Mesothelial cell of epicardium (in vitro differentiated cells): ENCODE measurements around the gene CABLES2. TPM values are rescaled to one million over a fixed set of nuclear protein-coding genes. Genes with fewer than 3 reads are reported as not detected.

Source experiments
- DNase-seq, 2 experiments: peaks; one replicate each; pipeline ENCODE4 v3.0.0; 2021; ENCODE audit warnings: low spot score in 2 of 2; ENCODE audit not compliant: unreplicated experiment in 2 of 2
- H3K27ac Mint-ChIP-seq: 2 replicates; pipeline ENCODE4 v1.8.0; 2021; ENCODE audit warnings: mixed read lengths
- H3K27me3 Mint-ChIP-seq: 2 replicates; pipeline ENCODE4 v1.8.0; 2021; ENCODE audit warnings: low read depth, mixed read lengths
- H3K36me3 Mint-ChIP-seq: 2 replicates; pipeline ENCODE4 v1.8.0; 2021; ENCODE audit warnings: mixed read lengths
- H3K4me1 Mint-ChIP-seq: 2 replicates; pipeline ENCODE4 v1.8.0; 2021; ENCODE audit warnings: mixed read lengths
- H3K4me3 Mint-ChIP-seq: 2 replicates; pipeline ENCODE4 v1.8.0; 2021; ENCODE audit warnings: mild to moderate bottlenecking, moderate library complexity, mixed read lengths
- H3K9me3 Mint-ChIP-seq: 2 replicates; pipeline ENCODE4 v1.8.0; 2021; ENCODE audit warnings: mixed read lengths
- total RNA-seq: library from RNA; stranded (reverse); gene quantifications from 3 replicates; pipeline ENCODE4 v1.2.1, GENCODE V29; 2021
- TF ChIP-seq, protein P1 (sequence below): fragments of 200-600 bp; sonication (generic); IDR thresholded peaks from one replicate; pipeline ENCODE4 v1.5.0; 2021; ENCODE audit warnings: antibody characterized with exemption; ENCODE audit not compliant: unreplicated experiment

CABLES2 gene
- total RNA-seq, 1 donor from 2014 or later = 23.7 TPM

DNA sequence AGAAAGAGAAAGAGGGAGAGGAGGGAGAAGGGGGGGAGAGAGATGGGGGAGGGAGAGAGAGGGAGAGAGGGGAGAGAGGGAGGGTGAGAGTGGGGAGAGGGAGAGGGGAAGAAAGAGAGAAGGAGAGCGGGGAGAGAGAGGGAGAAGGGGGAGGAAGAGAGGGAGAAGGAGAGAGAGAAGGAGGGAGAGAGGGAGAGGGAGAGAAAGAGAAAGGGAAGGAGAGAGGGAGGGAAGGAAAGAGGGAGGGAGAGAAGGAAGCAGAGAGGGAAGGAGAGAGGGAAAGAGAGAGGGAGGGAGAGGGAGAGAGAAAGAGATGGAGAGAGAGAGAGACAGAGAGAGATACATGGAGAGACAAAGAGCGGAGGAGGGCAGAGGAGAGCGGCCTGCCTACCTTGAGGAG, 44.9 kb upstream of the CABLES2 start:
- DNase-seq = no peak
- Mint-ChIP-seq H3K4me1 (peaks cover 29% of the 10 kb centered on the region), H3K9me3 (no peaks in the 10 kb centered on the region), H3K36me3 (no peaks in the 10 kb centered on the region), H3K4me3 (no peak overlapping the region), H3K27ac (no peak overlapping the region), H3K27me3 (peaks cover 2% of the 10 kb centered on the region)
- TF ChIP-seq, protein P1, sequence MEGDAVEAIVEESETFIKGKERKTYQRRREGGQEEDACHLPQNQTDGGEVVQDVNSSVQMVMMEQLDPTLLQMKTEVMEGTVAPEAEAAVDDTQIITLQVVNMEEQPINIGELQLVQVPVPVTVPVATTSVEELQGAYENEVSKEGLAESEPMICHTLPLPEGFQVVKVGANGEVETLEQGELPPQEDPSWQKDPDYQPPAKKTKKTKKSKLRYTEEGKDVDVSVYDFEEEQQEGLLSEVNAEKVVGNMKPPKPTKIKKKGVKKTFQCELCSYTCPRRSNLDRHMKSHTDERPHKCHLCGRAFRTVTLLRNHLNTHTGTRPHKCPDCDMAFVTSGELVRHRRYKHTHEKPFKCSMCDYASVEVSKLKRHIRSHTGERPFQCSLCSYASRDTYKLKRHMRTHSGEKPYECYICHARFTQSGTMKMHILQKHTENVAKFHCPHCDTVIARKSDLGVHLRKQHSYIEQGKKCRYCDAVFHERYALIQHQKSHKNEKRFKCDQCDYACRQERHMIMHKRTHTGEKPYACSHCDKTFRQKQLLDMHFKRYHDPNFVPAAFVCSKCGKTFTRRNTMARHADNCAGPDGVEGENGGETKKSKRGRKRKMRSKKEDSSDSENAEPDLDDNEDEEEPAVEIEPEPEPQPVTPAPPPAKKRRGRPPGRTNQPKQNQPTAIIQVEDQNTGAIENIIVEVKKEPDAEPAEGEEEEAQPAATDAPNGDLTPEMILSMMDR = no peak

DNA sequence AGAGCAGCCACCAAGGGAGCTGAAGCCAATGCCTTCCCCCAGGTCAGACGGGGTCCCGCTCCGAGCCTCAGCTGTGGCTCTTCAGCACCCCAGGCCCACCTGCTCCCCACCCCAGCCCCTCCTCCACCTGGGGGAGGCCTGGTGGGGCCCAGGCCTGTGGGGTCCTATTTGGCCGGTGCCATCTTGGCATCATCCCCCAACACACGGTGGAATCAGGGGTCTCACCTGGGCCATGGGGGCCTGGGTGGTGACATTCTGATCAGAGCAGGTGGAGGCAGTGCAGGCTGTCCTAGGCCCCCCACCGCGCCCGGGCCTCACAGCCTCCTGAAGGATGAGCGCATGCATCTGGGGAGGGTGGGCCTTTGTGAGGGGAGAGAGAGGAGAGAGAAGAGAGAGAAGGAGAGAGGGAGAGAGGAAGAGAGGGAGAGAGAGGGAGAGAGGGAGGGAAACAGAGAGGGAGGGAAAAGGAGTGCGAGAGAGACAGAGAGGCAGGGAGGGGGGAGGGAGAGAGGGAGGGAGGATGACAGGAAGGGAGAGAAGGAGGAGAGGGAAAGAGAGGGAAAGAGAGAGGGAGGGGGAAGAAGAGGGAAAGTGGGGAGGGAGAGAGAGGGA, 44.2 kb upstream of the CABLES2 start:
- H3K27ac Mint-ChIP-seq = no peak overlapping the region
- TF ChIP-seq, protein P1 = no peak
- H3K27me3 Mint-ChIP-seq = peaks cover 2% of the 10 kb centered on the region
- H3K9me3 Mint-ChIP-seq = no peaks in the 10 kb centered on the region
- H3K36me3 Mint-ChIP-seq = no peaks in the 10 kb centered on the region
- peaks cover 28% of the 10 kb centered on the region for H3K4me1 Mint-ChIP-seq
- H3K4me3 Mint-ChIP-seq = no peak overlapping the region
- no peak for DNase-seq

DNA sequence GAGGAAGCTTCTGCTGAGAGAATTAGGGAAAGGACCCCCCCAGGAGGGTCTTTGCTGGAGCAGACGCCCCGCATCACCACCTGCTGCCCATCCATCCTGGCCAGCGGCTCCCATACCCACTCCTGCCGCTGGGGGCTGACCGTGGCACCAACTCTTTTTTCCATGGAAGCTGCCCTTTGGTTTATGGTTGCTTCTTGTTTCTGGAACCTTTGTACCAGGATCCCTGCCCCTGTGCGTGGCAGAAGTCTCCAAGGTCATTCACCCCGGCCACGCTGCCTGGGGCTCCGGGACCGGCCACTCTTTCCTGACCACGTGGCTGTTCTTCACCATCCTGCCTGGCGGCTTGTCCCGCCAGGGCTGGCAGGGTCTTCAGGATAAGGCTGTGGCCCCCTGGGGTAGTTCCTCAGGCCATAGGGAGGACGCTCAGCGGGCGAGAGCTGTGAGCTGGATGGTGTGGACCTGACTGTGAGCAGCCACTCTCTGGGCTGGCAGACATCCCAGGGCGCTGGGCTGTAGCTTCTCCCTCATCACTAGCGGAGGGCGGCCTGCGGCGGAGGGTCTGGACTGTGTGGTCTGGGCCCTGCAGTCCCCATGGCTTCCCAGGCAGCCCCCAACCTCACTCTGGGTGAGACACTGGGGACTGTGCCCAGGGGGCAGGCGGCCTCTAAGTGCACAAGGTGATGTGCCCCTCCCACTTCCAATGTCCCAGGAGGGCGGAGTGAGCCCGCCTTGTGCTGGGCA, 43.0 kb upstream of the CABLES2 start:
- Mint-ChIP-seq H3K27ac (no peak overlapping the region), H3K9me3 (no peaks in the 10 kb centered on the region), H3K27me3 (peaks cover 2% of the 10 kb centered on the region), H3K4me3 (no peak overlapping the region), H3K36me3 (no peaks in the 10 kb centered on the region), H3K4me1 (peaks cover 24% of the 10 kb centered on the region)
- DNase-seq = no peak
- TF ChIP-seq, protein P1 = no peak

DNA sequence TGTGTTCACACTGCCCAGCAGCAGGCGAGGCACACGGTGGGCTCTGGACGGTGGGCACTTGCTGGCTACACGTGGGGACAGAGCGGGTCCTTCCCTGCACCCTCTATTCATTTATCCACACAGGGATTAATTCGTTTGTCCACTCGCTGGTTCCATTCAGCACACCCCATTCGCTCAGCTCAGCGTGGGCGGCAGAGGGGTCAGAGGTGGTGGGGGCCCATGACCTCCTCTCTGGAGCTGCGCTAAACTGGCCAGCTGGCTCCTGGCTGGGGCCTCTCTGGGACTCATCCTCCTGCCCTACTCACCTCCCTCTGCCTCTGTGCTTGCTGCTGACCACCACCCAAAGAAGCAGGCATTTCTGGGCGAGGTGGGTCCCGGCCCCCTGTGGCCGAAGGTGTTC, 41.7 kb upstream of the CABLES2 start:
- Mint-ChIP-seq H3K4me1 (peaks cover 16% of the 10 kb centered on the region), H3K9me3 (no peaks in the 10 kb centered on the region), H3K36me3 (no peaks in the 10 kb centered on the region), H3K27me3 (peaks cover 2% of the 10 kb centered on the region), H3K4me3 (no peak overlapping the region), H3K27ac (no peak overlapping the region)
- no peak for DNase-seq
- TF ChIP-seq, protein P1 = no peak

DNA sequence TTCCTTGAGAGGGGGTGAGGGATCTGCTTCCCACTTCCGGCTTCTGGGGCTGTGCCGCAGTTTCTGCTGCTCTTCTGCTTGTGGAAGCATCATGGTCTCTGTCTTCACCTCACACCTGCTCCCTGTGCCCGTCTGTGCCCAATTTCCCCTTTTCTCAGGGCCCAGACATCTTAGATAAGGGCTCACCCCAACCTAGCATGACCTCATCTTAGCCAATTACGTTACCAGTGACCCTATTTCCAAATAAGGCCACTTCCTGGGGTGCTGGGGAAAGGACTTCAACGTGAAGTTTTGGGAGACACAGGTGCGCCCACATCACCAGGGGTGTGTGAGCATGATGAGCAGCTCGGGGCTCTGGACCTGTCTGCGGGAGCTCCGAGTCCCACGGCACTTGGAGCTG, 41.0 kb upstream of the CABLES2 start:
- Mint-ChIP-seq H3K9me3 (no peaks in the 10 kb centered on the region), H3K4me1 (peaks cover 11% of the 10 kb centered on the region), H3K27ac (no peak overlapping the region), H3K27me3 (peaks cover 2% of the 10 kb centered on the region), H3K36me3 (no peaks in the 10 kb centered on the region), H3K4me3 (no peak overlapping the region)
- TF ChIP-seq, protein P1 = no peak
- DNase-seq = no peak
